HG02623 (cell line): ENCODE data around the gene MBLAC2.

Source experiments
- ATAC-seq: cut with Tn5 transposase; IDR thresholded peaks from one replicate; pipeline ENCODE4 v1.9.1; 2021; ENCODE audit warnings: moderate library complexity; ENCODE audit not compliant: unreplicated experiment

The MBLAC2 gene

GRCh38 chr5:90472783-90473395, 1.7 kb downstream of the MBLAC2 start:
- ATAC-seq, result no peak

- ATAC-seq, result no peak
Measured at GRCh38 chr5:90461288-90461687, 13.3 kb downstream of the MBLAC2 start.

GRCh38 chr5:90446961-90447360, 27.6 kb downstream of the MBLAC2 start:
- no peak for ATAC-seq

GRCh38 chr5:90440644-90441043, 33.9 kb downstream of the MBLAC2 start:
- no peak for ATAC-seq

GRCh38 chr5:90438100-90438499, 36.5 kb downstream of the MBLAC2 start:
- no peak for ATAC-seq

GRCh38 chr5:90437663-90438062, 36.9 kb downstream of the MBLAC2 start:
- ATAC-seq, result no peak

- no peak for ATAC-seq
Measured at GRCh38 chr5:90434116-90434714, 40.4 kb downstream of the MBLAC2 start.

- ATAC-seq, result peak; percentile 54
Measured at GRCh38 chr5:90424245-90424644, 50.3 kb downstream of the MBLAC2 start.

GRCh38 chr5:90421136-90421535, 53.4 kb downstream of the MBLAC2 start:
- ATAC-seq, result no peak

GRCh38 chr5:90418214-90418613, 56.4 kb downstream of the MBLAC2 start:
- ATAC-seq, result no peak

GRCh38 chr5:90410178-90410762, 64.3 kb downstream of the MBLAC2 start:
- no peak for ATAC-seq

GRCh38 chr5:90409318-90410177, 65.0 kb downstream of the MBLAC2 start, which contains the start of gene CETN3:
Gene CETN3 (minus strand): TSS chr5:90409756. CDS start chr5:90409661, 95 bp downstream.
- peak; percentile 92 for ATAC-seq

GRCh38 chr5:90408571-90409317, 65.8 kb downstream of the MBLAC2 start:
- ATAC-seq, result peak; percentile 1
